IPS DF 6.9 (cell line): Measurements from ENCODE around the gene TBC1D7.

Experiments
- DNase-seq: peaks from one replicate; pipeline ENCODE4 v3.0.0-alpha.2; 2013; ENCODE audit warnings: low read depth, low spot score
- H3K27ac ChIP-seq: one replicate; pipeline ENCODE4 v1.5.1; 2013; ENCODE audit warnings: low read length, control low read depth
- H3K27me3 ChIP-seq: 2 replicates; pipeline ENCODE4 v1.6.1; 2013; ENCODE audit warnings: mild to moderate bottlenecking, low read length; ENCODE audit not compliant: control insufficient read depth, insufficient read depth
- H3K36me3 ChIP-seq: 2 replicates; pipeline ENCODE4 v1.6.1; 2013; ENCODE audit warnings: low read length; ENCODE audit not compliant: control insufficient read depth, insufficient read depth
- H3K4me1 ChIP-seq: 2 replicates; pipeline ENCODE4 v1.6.1; 2013; ENCODE audit warnings: low read length; ENCODE audit not compliant: control insufficient read depth, insufficient read depth
- H3K4me3 ChIP-seq: 2 replicates; pipeline ENCODE4 v1.5.1; 2013; ENCODE audit warnings: mild to moderate bottlenecking, low read length
- H3K9me3 ChIP-seq: 2 replicates; pipeline ENCODE4 v1.6.1; 2013; ENCODE audit warnings: low read length, inconsistent platforms; ENCODE audit not compliant: control insufficient read depth, insufficient read depth
- WGBS: extraction: QIAGEN DNeasy Blood & Tissue Kit; methylation state at CpG from one replicate; pipeline ENCODE4 v1.1.7; 2013; ENCODE audit warnings: mixed read lengths, missing lambda C conversion rate; ENCODE audit not compliant: insufficient read length, insufficient coverage; 5-methylcytosine and 5-hydroxymethylcytosine counted together

TBC1D7 gene

GRCh38 chr6:13304101-13304500 lies 24.2 kb downstream of the TBC1D7 start:
- peaks cover 13% of the 10 kb centered on the region for H3K36me3 ChIP-seq
- no peaks in the 10 kb centered on the region for H3K9me3 ChIP-seq
- DNase-seq: no peak
- no peak overlapping the region for H3K27ac ChIP-seq
- 0 out of 2 replicates have a peak, but pooled peaks cover 2% of the 10 kb centered on the region for H3K4me1 ChIP-seq
- no peaks in the 10 kb centered on the region for H3K27me3 ChIP-seq
- WGBS: no CpG with 5 or more reads among the region's 6 CpGs
- H3K4me3 ChIP-seq: no peak overlapping the region

- peaks cover 13% of the 10 kb centered on the region for H3K36me3 ChIP-seq
- H3K27ac ChIP-seq: no peak overlapping the region
- H3K9me3 ChIP-seq: no peaks in the 10 kb centered on the region
- no peaks in the 10 kb centered on the region for H3K27me3 ChIP-seq
- no peak for DNase-seq
- 0 out of 2 replicates have a peak, but pooled peaks cover 2% of the 10 kb centered on the region for H3K4me1 ChIP-seq
- no CpG with 5 or more reads among the region's 7 CpGs for WGBS
- no peak overlapping the region for H3K4me3 ChIP-seq
Measured at GRCh38 chr6:13303668-13304017, 24.7 kb downstream of the TBC1D7 start.

- Histone ChIP-seq H3K4me1 (0 out of 2 replicates have a peak, but pooled peaks cover 2% of the 10 kb centered on the region), H3K27ac (no peak overlapping the region), H3K9me3 (no peaks in the 10 kb centered on the region), H3K36me3 (peaks cover 13% of the 10 kb centered on the region), H3K4me3 (no peak overlapping the region), H3K27me3 (no peaks in the 10 kb centered on the region)
- WGBS: 100% methylated on average over 3 of the region's 17 CpGs
- no peak for DNase-seq
Measured at GRCh38 chr6:13302751-13303667, 25.3 kb downstream of the TBC1D7 start.

- H3K27me3 ChIP-seq: no peaks in the 10 kb centered on the region
- no peak overlapping the region for H3K27ac ChIP-seq
- no peaks in the 10 kb centered on the region for H3K9me3 ChIP-seq
- H3K4me1 ChIP-seq: 0 out of 2 replicates have a peak, but pooled peaks cover 2% of the 10 kb centered on the region
- no peak overlapping the region for H3K4me3 ChIP-seq
- peaks cover 11% of the 10 kb centered on the region for H3K36me3 ChIP-seq
- no CpG with 5 or more reads among the region's 7 CpGs for WGBS
- no peak for DNase-seq
Measured at GRCh38 chr6:13302291-13302690, 26.0 kb downstream of the TBC1D7 start.

GRCh38 chr6:13300643-13301590 lies 27.4 kb downstream of the TBC1D7 start:
- no CpG with 5 or more reads among the region's 9 CpGs for WGBS
- Histone ChIP-seq H3K27ac (no peak overlapping the region), H3K36me3 (peaks cover 11% of the 10 kb centered on the region), H3K27me3 (no peaks in the 10 kb centered on the region), H3K4me3 (no peak overlapping the region), H3K9me3 (no peaks in the 10 kb centered on the region), H3K4me1 (0 out of 2 replicates have a peak, but pooled peaks cover 2% of the 10 kb centered on the region)
- no peak for DNase-seq

- WGBS: no CpG with 5 or more reads among the region's 6 CpGs
- H3K36me3 ChIP-seq: peaks cover 12% of the 10 kb centered on the region
- DNase-seq: no peak
- H3K9me3 ChIP-seq: no peaks in the 10 kb centered on the region
- H3K4me1 ChIP-seq: 0 out of 2 replicates have a peak, but pooled peaks cover under 1% of the 10 kb centered on the region
- no peaks in the 10 kb centered on the region for H3K27me3 ChIP-seq
- no peak overlapping the region for H3K4me3 ChIP-seq
- no peak overlapping the region for H3K27ac ChIP-seq
Measured at GRCh38 chr6:13299918-13300317, 28.4 kb downstream of the TBC1D7 start.

- no peak overlapping the region for H3K4me3 ChIP-seq
- H3K9me3 ChIP-seq: no peaks in the 10 kb centered on the region
- peaks cover 12% of the 10 kb centered on the region for H3K36me3 ChIP-seq
- WGBS: no CpG with 5 or more reads among the region's 11 CpGs
- no peaks in the 10 kb centered on the region for H3K27me3 ChIP-seq
- H3K27ac ChIP-seq: no peak overlapping the region
- DNase-seq: no peak
- H3K4me1 ChIP-seq: no peaks in the 10 kb centered on the region
Measured at GRCh38 chr6:13299403-13299821, 28.9 kb downstream of the TBC1D7 start.

GRCh38 chr6:13298446-13298845 lies 29.9 kb downstream of the TBC1D7 start:
- WGBS: no CpG with 5 or more reads among the region's 3 CpGs
- Histone ChIP-seq H3K4me3 (no peak overlapping the region), H3K27ac (no peak overlapping the region), H3K9me3 (no peaks in the 10 kb centered on the region), H3K27me3 (no peaks in the 10 kb centered on the region), H3K36me3 (peaks cover 17% of the 10 kb centered on the region), H3K4me1 (no peaks in the 10 kb centered on the region)
- DNase-seq: no peak

- DNase-seq: no peak
- no peak overlapping the region for H3K4me3 ChIP-seq
- no CpG with 5 or more reads among the region's 5 CpGs for WGBS
- no peaks in the 10 kb centered on the region for H3K4me1 ChIP-seq
- H3K27ac ChIP-seq: no peak overlapping the region
- H3K9me3 ChIP-seq: no peaks in the 10 kb centered on the region
- peaks cover 13% of the 10 kb centered on the region for H3K36me3 ChIP-seq
- no peaks in the 10 kb centered on the region for H3K27me3 ChIP-seq
Measured at GRCh38 chr6:13297391-13297790, 30.9 kb downstream of the TBC1D7 start.

DNA sequence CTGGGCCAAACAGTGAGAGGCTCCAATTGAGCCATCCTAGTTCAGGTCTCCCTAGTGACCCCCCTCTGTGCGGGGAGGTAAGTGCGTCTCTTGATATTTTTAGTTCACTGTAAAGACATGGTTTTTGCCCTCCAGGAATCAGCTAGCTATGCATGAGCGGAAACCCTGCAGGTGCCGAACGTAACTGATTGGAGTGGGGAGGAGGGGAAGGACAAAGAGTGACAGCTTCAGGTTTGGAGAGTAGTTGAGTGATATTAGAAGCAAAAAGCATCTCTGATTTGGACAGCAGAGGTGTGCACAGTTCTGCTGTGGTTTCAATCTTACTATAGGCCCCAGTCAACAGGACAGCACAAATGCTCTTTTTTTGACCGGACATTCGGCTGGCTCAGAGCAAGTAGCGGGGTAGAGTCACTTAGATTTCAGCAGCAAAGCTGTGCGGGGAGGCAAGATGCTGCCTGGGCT lies 31.8 kb downstream of the TBC1D7 start:
- H3K4me3 ChIP-seq: no peak overlapping the region
- H3K9me3 ChIP-seq: no peaks in the 10 kb centered on the region
- H3K4me1 ChIP-seq: no peaks in the 10 kb centered on the region
- H3K36me3 ChIP-seq: peaks cover 13% of the 10 kb centered on the region
- no CpG with 5 or more reads among the region's 9 CpGs for WGBS
- no peak for DNase-seq
- no peaks in the 10 kb centered on the region for H3K27me3 ChIP-seq
- no peak overlapping the region for H3K27ac ChIP-seq
